GM23338 (cell line): ENCODE measurements around the gene LHX4.

Source experiments
- CTCF ChIP-seq, 2 experiments: fragments of 200-600 bp in 1 of 2; sonication (generic) in 1 of 2; conservative IDR thresholded peaks; 2 replicates each; pipeline versions ENCODE4 v1.5.1 to v1.6.1; 2016 to 2017; ENCODE audit warnings: antibody characterized with exemption in 2 of 2, low read depth in 2 of 2, mild to moderate bottlenecking in 2 of 2, moderate library complexity in 1 of 2
- JUNB ChIP-seq: IDR thresholded peaks from one replicate; pipeline ENCODE4 v1.6.1; 2016; ENCODE audit warnings: antibody characterized with exemption; ENCODE audit not compliant: unreplicated experiment

GRCh38 chr1:180261524-180262155, 31.6 kb downstream of the LHX4 start:
- no peak for TF ChIP-seq CTCF (conservative IDR thresholded peaks at IDR 0.05; ENCODE audit: low read depth in 2 of 2)
- TF ChIP-seq JUNB = no peak
